ENCODE data around the gene SORBS2.

GRCh38 chr4:185744946-185745345 lies 67.0 kb downstream of the SORBS2 start:
- TF ChIP-seq CTCF (IDR thresholded peaks at IDR 0.05), result no peak
- no peak for TF ChIP-seq POLR2A (IDR thresholded peaks at IDR 0.05)
- no peak for TF ChIP-seq EP300 (IDR thresholded peaks at IDR 0.05)

Measured in suprapubic skin (tissue), 3 donors.